Smooth muscle cell (in vitro differentiated cells): ENCODE measurements around the gene RUFY3. TPM values are rescaled to one million over a fixed set of nuclear protein-coding genes. Genes with fewer than 3 reads are reported as not detected.

Source experiments
- DNase-seq: peaks from one replicate; lab custom pipeline; 2025; ENCODE audit not compliant: unreplicated experiment; lab: John Stamatoyannopoulos, UW
- H2AFZ ChIP-seq: fragments of 200-600 bp; sonication (generic); 2 replicates; pipeline ENCODE4 v1.6.0; 2016; ENCODE audit warnings: antibody characterized with exemption, low read depth, mild to moderate bottlenecking
- H3F3A ChIP-seq: fragments of 200-600 bp; sonication (generic); 2 replicates; pipeline ENCODE4 v1.6.0; 2017; ENCODE audit warnings: antibody characterized with exemption, low read depth
- H3K27ac ChIP-seq: fragments of 200-600 bp; sonication (generic); 2 replicates; pipeline ENCODE4 v1.5.1; 2016; ENCODE audit warnings: low read depth, mild to moderate bottlenecking
- H3K27me3 ChIP-seq: fragments of 200-600 bp; sonication (generic); 2 replicates; pipeline ENCODE4 v1.6.1; 2016; ENCODE audit warnings: low read depth, mild to moderate bottlenecking
- H3K36me3 ChIP-seq: fragments of 200-600 bp; sonication (generic); 2 replicates; pipeline ENCODE4 v1.5.1; 2016; ENCODE audit warnings: low read depth
- H3K4me1 ChIP-seq: fragments of 200-600 bp; sonication (generic); 2 replicates; pipeline ENCODE4 v1.5.1; 2016; ENCODE audit warnings: low read depth
- H3K4me2 ChIP-seq: fragments of 200-600 bp; sonication (generic); 2 replicates; pipeline ENCODE4 v1.6.0; 2016; ENCODE audit warnings: mild to moderate bottlenecking
- H3K4me3 ChIP-seq: fragments of 200-600 bp; sonication (generic); 2 replicates; pipeline ENCODE4 v1.5.1; 2016; ENCODE audit warnings: mild to moderate bottlenecking
- H3K79me2 ChIP-seq: fragments of 200-600 bp; sonication (generic); 2 replicates; pipeline ENCODE4 v1.6.0; 2016; ENCODE audit warnings: low read depth, mild to moderate bottlenecking
- H3K9ac ChIP-seq: fragments of 200-600 bp; sonication (generic); 2 replicates; pipeline ENCODE4 v1.6.0; 2016; ENCODE audit warnings: low read depth
- H3K9me3 ChIP-seq: fragments of 200-600 bp; sonication (generic); replicated peaks from 2 replicates; pipeline ENCODE4 v1.5.1; 2016; ENCODE audit warnings: low read depth
- H4K20me1 ChIP-seq: fragments of 200-600 bp; sonication (generic); 2 replicates; pipeline ENCODE4 v1.6.0; 2016; ENCODE audit warnings: low read depth
- WGBS: methylation state at CpG from one replicate; pipeline ENCODE4 v1.1.7; 2016; ENCODE audit warnings: low lambda C conversion rate; 5-methylcytosine and 5-hydroxymethylcytosine counted together
- polyA plus RNA-seq: library from polyadenylated mRNA; unstranded; fragments of >200 nt; fragmentation: Nextera tagmentation; extraction: Ambion mirVana; gene quantifications from 2 replicates; pipeline ENCODE4 v1.2.1, GENCODE V29; 2016
- total RNA-seq: library from RNA; depleted of rRNA; stranded (reverse); fragments of >200 nt; gene quantifications from 2 replicates; pipeline ENCODE4 v1.2.3, GENCODE V29; 2014
- TF ChIP-seq, protein P1 (sequence below): fragments of 200-600 bp; sonication (generic); IDR thresholded peaks from 2 replicates; pipeline ENCODE4 v1.5.1; 2017; ENCODE audit warnings: borderline replicate concordance, mild to moderate bottlenecking, antibody characterized with exemption; ENCODE audit not compliant: insufficient read depth, poor library complexity, severe bottlenecking

The RUFY3 gene
- total and polyA plus RNA-seq, 2 experiments from 2014 or later, result 22.2 to 49.2 TPM

DNA sequence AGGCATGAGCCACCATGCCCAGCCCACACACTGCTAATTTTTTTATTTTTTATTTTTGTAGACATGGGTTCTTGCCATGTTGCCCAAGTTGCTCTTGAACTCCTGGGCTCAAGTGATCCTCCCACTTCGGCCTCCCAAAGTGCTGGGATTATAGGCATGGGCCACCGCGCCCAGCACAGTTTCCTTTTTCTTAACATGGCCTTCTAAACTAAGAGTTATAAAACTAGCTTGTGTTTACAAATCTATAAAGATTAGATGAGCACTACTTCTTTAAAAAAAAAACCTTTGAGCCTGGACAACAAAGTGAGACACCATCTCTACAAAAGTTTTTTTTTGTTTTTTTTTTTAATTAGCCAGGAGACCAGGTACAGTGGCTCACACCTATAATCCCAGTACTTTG, 107.3 kb downstream of the RUFY3 start:
- Histone ChIP-seq H3K9ac (no peak overlapping the region), H3K36me3 (peaks cover 39% of the 10 kb centered on the region), H3K27me3 (no peaks in the 10 kb centered on the region), H3K4me3 (no peak overlapping the region), H3K4me1 (no peaks in the 10 kb centered on the region), H2AFZ (no peak overlapping the region), H3K4me2 (no peak overlapping the region), H3K79me2 (peaks cover 32% of the 10 kb centered on the region), H4K20me1 (peaks cover 62% of the 10 kb centered on the region), H3F3A (no peaks in the 10 kb centered on the region), H3K9me3 (no peaks in the 10 kb centered on the region), H3K27ac (no peak overlapping the region)
- TF ChIP-seq, protein P1, sequence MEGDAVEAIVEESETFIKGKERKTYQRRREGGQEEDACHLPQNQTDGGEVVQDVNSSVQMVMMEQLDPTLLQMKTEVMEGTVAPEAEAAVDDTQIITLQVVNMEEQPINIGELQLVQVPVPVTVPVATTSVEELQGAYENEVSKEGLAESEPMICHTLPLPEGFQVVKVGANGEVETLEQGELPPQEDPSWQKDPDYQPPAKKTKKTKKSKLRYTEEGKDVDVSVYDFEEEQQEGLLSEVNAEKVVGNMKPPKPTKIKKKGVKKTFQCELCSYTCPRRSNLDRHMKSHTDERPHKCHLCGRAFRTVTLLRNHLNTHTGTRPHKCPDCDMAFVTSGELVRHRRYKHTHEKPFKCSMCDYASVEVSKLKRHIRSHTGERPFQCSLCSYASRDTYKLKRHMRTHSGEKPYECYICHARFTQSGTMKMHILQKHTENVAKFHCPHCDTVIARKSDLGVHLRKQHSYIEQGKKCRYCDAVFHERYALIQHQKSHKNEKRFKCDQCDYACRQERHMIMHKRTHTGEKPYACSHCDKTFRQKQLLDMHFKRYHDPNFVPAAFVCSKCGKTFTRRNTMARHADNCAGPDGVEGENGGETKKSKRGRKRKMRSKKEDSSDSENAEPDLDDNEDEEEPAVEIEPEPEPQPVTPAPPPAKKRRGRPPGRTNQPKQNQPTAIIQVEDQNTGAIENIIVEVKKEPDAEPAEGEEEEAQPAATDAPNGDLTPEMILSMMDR, result no peak
- WGBS, result 100% methylated on average over 3 of the region's 3 CpGs
- no peak for DNase-seq

DNA sequence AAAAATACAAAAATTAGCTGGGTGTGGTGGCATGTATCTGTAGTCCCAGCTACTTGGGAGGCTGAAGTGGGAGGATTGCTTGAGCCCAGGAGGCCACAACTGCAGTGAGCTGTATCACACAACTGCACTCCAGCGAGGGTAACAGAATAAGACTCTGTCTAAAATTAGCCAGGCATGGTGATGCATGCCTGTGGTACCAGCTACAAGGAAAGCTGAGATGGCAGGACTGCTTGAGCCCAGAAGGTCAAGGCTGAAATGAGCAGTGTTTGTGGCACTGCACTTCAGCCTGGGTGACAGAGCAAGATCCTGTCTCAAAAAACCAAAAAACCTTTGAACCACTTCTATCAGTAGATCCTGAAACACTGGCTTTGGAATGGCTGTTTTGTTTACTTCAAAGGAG, 107.7 kb downstream of the RUFY3 start:
- no peak overlapping the region for H2AFZ ChIP-seq
- H3F3A ChIP-seq, result no peaks in the 10 kb centered on the region
- peaks cover 36% of the 10 kb centered on the region for H3K36me3 ChIP-seq
- no peaks in the 10 kb centered on the region for H3K9me3 ChIP-seq
- no peak overlapping the region for H3K4me3 ChIP-seq
- peaks cover 36% of the 10 kb centered on the region for H3K79me2 ChIP-seq
- no peak overlapping the region for H3K9ac ChIP-seq
- peaks cover 67% of the 10 kb centered on the region for H4K20me1 ChIP-seq
- H3K4me2 ChIP-seq, result no peak overlapping the region
- DNase-seq, result no peak
- no peaks in the 10 kb centered on the region for H3K27me3 ChIP-seq
- WGBS, result 96% methylated on average over 1 of the region's 1 CpG
- no peak overlapping the region for H3K27ac ChIP-seq
- TF ChIP-seq, protein P1, result no peak
- H3K4me1 ChIP-seq, result no peaks in the 10 kb centered on the region

DNA sequence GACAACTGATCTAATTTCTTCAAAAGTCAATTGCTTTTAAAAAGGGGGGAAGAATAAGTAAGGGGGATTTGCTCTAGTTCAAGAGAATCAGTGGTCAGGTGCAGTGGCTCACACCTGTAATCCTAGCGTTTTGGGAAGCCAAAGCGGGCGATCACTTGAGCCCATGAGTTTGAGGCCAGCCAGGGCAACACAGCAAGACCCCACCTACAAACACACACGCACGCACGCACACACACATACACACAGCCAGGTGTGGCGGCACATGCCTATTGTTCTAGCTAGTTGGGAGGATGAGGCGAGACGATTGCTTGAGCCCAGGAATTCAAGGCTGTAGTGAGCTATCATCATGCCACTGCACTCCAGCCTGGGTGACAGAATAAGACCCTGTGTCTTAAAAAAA, 108.3 kb downstream of the RUFY3 start:
- H3K4me1 ChIP-seq, result no peaks in the 10 kb centered on the region
- H3K27ac ChIP-seq, result no peak overlapping the region
- no peaks in the 10 kb centered on the region for H3K27me3 ChIP-seq
- WGBS, result 99% methylated on average over 9 of the region's 9 CpGs
- H3F3A ChIP-seq, result no peaks in the 10 kb centered on the region
- peaks cover 36% of the 10 kb centered on the region for H3K36me3 ChIP-seq
- no peaks in the 10 kb centered on the region for H3K9me3 ChIP-seq
- no peak overlapping the region for H3K4me2 ChIP-seq
- TF ChIP-seq, protein P1, result no peak
- no peak overlapping the region for H2AFZ ChIP-seq
- DNase-seq, result no peak
- peaks cover 41% of the 10 kb centered on the region for H3K79me2 ChIP-seq
- H4K20me1 ChIP-seq, result peaks cover 73% of the 10 kb centered on the region
- no peak overlapping the region for H3K4me3 ChIP-seq
- H3K9ac ChIP-seq, result no peak overlapping the region

DNA sequence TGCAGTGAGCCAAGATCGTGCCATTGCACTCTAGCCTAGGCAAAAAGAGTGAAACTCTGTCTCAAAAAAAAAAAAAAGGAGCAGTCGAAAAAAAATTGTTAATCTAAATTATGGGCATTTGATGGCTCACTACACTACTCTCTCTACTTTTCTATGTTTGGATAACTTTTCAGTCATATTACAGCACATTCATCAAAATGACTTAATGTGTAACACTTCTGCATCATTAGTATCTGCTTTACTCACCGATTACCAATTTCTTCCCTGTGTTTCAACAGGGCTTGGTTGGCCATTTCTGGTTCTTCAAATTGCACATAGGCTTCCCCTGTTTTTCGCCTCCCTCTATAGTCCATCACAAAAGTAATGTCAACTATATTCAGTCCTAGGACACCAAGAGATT, 109.5 kb downstream of the RUFY3 start:
- no peak overlapping the region for H3K9ac ChIP-seq
- no peaks in the 10 kb centered on the region for H3K27me3 ChIP-seq
- H3K4me1 ChIP-seq, result no peaks in the 10 kb centered on the region
- no peak overlapping the region for H3K27ac ChIP-seq
- DNase-seq, result no peak
- H3F3A ChIP-seq, result no peaks in the 10 kb centered on the region
- no peak overlapping the region for H3K4me3 ChIP-seq
- H4K20me1 ChIP-seq, result peaks cover 81% of the 10 kb centered on the region
- TF ChIP-seq, protein P1, result no peak
- no peaks in the 10 kb centered on the region for H3K9me3 ChIP-seq
- peaks cover 54% of the 10 kb centered on the region for H3K79me2 ChIP-seq
- peaks cover 26% of the 10 kb centered on the region for H3K36me3 ChIP-seq
- H2AFZ ChIP-seq, result no peak overlapping the region
- H3K4me2 ChIP-seq, result no peak overlapping the region
- WGBS, result 99% methylated on average over 4 of the region's 4 CpGs
